ENCODE measurements around the gene NECTIN1. TPM values are rescaled to one million over a fixed set of nuclear protein-coding genes. Genes with fewer than 3 reads are reported as not detected.

Gene NECTIN1
- total and polyA plus RNA-seq, 2 donors (not counting 3 experiments of a cell fraction or from before 2014, with no cell fraction given) = 10.8 to 23.6 TPM

- peaks cover 13% of the 10 kb centered on the region for H3K4me1 ChIP-seq (ENCODE audit: control insufficient read depth, extremely low read depth, insufficient read depth, low read length)
- DNase-seq (ENCODE audit: low read depth, low spot score) = no peak
- H3K9ac ChIP-seq (replicated peaks; ENCODE audit: extremely low read depth, insufficient read depth, low read length) = no peak overlapping the region
- H3K9me3 ChIP-seq (replicated peaks; ENCODE audit: control insufficient read depth, insufficient read depth, low read length) = no peaks in the 10 kb centered on the region
- dilution Hi-C loops (cut with MboI; ENCODE audit: extremely low pct_ligation_motif_present, low sequenced_read_pairs) = no loop called here
- intact Hi-C loops (cut with micrococcal nuclease) = no loop called here
- H2AFZ ChIP-seq (ENCODE audit: low read depth, low read length) = no peak overlapping the region
- no peaks in the 10 kb centered on the region for H3K36me3 ChIP-seq (ENCODE audit: control insufficient read depth in 2 of 2, extremely low read depth in 1 of 2, insufficient read depth in 2 of 2, low read length in 2 of 2)
- no peak overlapping the region for H3K4me2 ChIP-seq (ENCODE audit: insufficient read depth, low read length)
- H3K27me3 ChIP-seq (ENCODE audit: control insufficient read depth in 2 of 2, insufficient read depth in 2 of 2, low read length in 2 of 2) = no peaks in the 10 kb centered on the region
- ChIA-PET CTCF (interaction anchor here (11.6 kb wide), 1 partner anchor 59 kb away, joined by 128 read pairs; the partner anchor contains the start of gene NECTIN1), POLR2A (no interaction called here)
- FAIRE-seq = no peak
- no peak overlapping the region for H3K27ac ChIP-seq (ENCODE audit: insufficient read depth, low read depth, low read length)
- H3K9me1 ChIP-seq (replicated peaks; ENCODE audit: control insufficient read depth, extremely low read depth, insufficient read depth, low read length) = no peaks in the 10 kb centered on the region
- H3K79me2 ChIP-seq (ENCODE audit: control insufficient read depth, insufficient read depth, low read length) = no peaks in the 10 kb centered on the region
- BruUV-seq (replicated peaks) = no TSS peak
- TF ChIP-seq POLR2AphosphoS5 (IDR thresholded peaks at IDR 0.05; ENCODE audit: insufficient read depth, low read depth, low read length) (no peak), EZH2 (IDR thresholded peaks at IDR 0.05; ENCODE audit: borderline replicate concordance, low read depth, low read length, severe bottlenecking) (no peak), POLR2A (IDR thresholded peaks at IDR 0.05; ENCODE audit: low read depth, low read length) (no peak), CTCF (IDR thresholded peaks at IDR 0.05; ENCODE audit: extremely low read depth in 1 of 2, insufficient read depth in 1 of 2, low read depth in 1 of 2, low read length in 2 of 2) (no peak), MAX (IDR thresholded peaks at IDR 0.05; ENCODE audit: insufficient read depth, insufficient read length) (no peak)
- no peak overlapping the region for H3K4me3 ChIP-seq (replicated peaks in 1 of 3; ENCODE audit: insufficient read depth in 1 of 3, low read depth in 1 of 3, low read length in 3 of 3)
- H4K20me1 ChIP-seq (replicated peaks; ENCODE audit: control insufficient read depth, extremely low read depth, insufficient read depth, low read length) = no peaks in the 10 kb centered on the region
Observed at GRCh38 chr11:119668676-119669075, 60.3 kb downstream of the NECTIN1 start.

Measured in endothelial cell of umbilical vein (primary cell).